ENCODE data around the gene DUSP9. TPM values are rescaled to one million over a fixed set of nuclear protein-coding genes. Genes with fewer than 3 reads are reported as not detected.

Gene DUSP9
- total and polyA plus RNA-seq, 2 donors (not counting 3 experiments of a cell fraction or from before 2014, with no cell fraction given): 0.04 TPM; not detected in 1

DNA sequence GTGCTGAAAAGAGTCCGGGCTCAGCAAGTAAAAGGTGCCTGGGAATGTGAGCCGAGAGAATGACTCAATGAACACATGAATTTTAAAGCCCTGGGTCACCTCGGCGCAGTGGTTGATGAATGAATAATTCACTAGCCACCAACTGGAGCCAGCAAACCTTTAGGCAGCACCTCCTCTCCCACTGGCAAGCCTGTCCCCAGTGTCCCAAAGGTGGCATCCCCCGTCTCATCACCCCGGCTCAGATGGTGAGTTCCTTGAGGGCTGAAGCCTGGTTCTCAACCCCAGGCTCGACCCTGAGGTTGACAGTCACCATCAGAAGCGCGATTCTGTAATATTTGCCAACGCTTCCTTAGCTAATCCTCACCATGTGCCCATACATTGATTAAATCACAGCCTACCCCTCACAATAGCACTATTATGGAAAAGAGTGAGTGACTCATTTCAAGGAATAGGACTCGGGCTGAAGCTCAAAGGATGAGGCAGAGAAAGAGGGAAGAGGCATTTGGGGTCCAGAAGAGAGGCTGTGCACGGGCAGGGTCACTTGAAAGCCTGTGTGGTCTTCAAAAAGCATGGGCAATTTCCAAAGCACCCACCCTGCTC is 45.4 kb upstream of the DUSP9 start:
- Histone ChIP-seq H3K36me3 (ENCODE audit: control insufficient read depth in 2 of 2, extremely low read depth in 1 of 2, insufficient read depth in 2 of 2, low read length in 2 of 2) (no peaks in the 10 kb centered on the region), H3K27ac (ENCODE audit: insufficient read depth, low read depth, low read length) (no peak overlapping the region), H3K9me3 (replicated peaks; ENCODE audit: control insufficient read depth, insufficient read depth, low read length) (no peaks in the 10 kb centered on the region), H3K4me1 (ENCODE audit: control insufficient read depth, extremely low read depth, insufficient read depth, low read length) (peaks cover 7% of the 10 kb centered on the region), H3K9me1 (replicated peaks; ENCODE audit: control insufficient read depth, extremely low read depth, insufficient read depth, low read length) (no peaks in the 10 kb centered on the region), H3K79me2 (ENCODE audit: control insufficient read depth, insufficient read depth, low read length) (peaks cover 10% of the 10 kb centered on the region), H3K4me2 (ENCODE audit: insufficient read depth, low read length) (no peak overlapping the region), H3K27me3 (ENCODE audit: control insufficient read depth in 2 of 2, insufficient read depth in 2 of 2, low read length in 2 of 2) (peaks cover 0 to 2% of the 10 kb centered on the region in 2 experiments), H3K4me3 (replicated peaks in 1 of 3; ENCODE audit: insufficient read depth in 1 of 3, low read depth in 1 of 3, low read length in 3 of 3) (no peak overlapping the region), H2AFZ (ENCODE audit: low read depth, low read length) (no peak overlapping the region), H3K9ac (replicated peaks; ENCODE audit: extremely low read depth, insufficient read depth, low read length) (no peak overlapping the region), H4K20me1 (replicated peaks; ENCODE audit: control insufficient read depth, extremely low read depth, insufficient read depth, low read length) (no peaks in the 10 kb centered on the region)
- intact Hi-C loops (cut with micrococcal nuclease): no loop called here
- ChIA-PET POLR2A (no interaction called here), CTCF (interaction anchor here (4.1 kb wide), 1 partner anchor 8 kb away, joined by 32 read pairs; no protein-coding TSS in a partner anchor)
- FAIRE-seq (no peak), DNase-seq (ENCODE audit: low read depth, low spot score) (no peak)
- dilution Hi-C loops (cut with MboI; ENCODE audit: extremely low pct_ligation_motif_present, low sequenced_read_pairs): no loop called here
- BruUV-seq (replicated peaks): no TSS peak
- TF ChIP-seq EZH2 (IDR thresholded peaks at IDR 0.05; ENCODE audit: borderline replicate concordance, low read depth, low read length, severe bottlenecking) (no peak), GATA2 (IDR thresholded peaks at IDR 0.05; ENCODE audit: insufficient read depth, insufficient read length, low read depth, low read length) (no peak), POLR2A (IDR thresholded peaks at IDR 0.05; ENCODE audit: low read depth, low read length) (no peak), POLR2AphosphoS5 (IDR thresholded peaks at IDR 0.05; ENCODE audit: insufficient read depth, low read depth, low read length) (no peak)

DNA sequence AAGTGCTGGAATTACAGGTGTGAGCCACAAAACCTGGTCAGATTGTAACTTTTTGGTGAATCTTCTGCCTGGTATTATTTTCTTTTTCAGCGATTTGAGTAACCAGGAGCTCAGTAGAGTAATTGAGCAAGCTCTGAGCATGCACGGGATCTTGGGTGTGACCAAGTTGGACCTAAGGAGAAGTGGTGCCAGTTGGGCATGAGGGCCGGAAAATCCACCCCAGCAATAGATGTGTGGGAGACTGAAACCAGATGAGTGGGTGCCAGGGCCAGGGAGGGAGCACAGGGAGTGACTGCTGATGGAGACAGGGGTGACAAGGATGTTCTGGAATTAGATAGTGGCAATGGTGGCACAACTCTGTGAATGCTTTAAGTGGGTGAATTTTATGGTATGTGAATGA is 44.4 kb upstream of the DUSP9 start:
- H3K36me3 ChIP-seq (ENCODE audit: control insufficient read depth in 2 of 2, extremely low read depth in 1 of 2, insufficient read depth in 2 of 2, low read length in 2 of 2): no peaks in the 10 kb centered on the region
- H3K4me1 ChIP-seq (ENCODE audit: control insufficient read depth, extremely low read depth, insufficient read depth, low read length): peaks cover 7% of the 10 kb centered on the region
- H3K9ac ChIP-seq (replicated peaks; ENCODE audit: extremely low read depth, insufficient read depth, low read length): no peak overlapping the region
- H3K9me3 ChIP-seq (replicated peaks; ENCODE audit: control insufficient read depth, insufficient read depth, low read length): no peaks in the 10 kb centered on the region
- no peak overlapping the region for H3K4me2 ChIP-seq (ENCODE audit: insufficient read depth, low read length)
- intact Hi-C loops (cut with micrococcal nuclease) (no loop called here), dilution Hi-C loops (cut with MboI; ENCODE audit: extremely low pct_ligation_motif_present, low sequenced_read_pairs) (no loop called here)
- peaks cover 2 to 4% of the 10 kb centered on the region in 2 experiments for H3K27me3 ChIP-seq (ENCODE audit: control insufficient read depth in 2 of 2, insufficient read depth in 2 of 2, low read length in 2 of 2)
- H2AFZ ChIP-seq (ENCODE audit: low read depth, low read length): no peak overlapping the region
- DNase-seq (ENCODE audit: low read depth, low spot score) (no peak), FAIRE-seq (no peak)
- H3K79me2 ChIP-seq (ENCODE audit: control insufficient read depth, insufficient read depth, low read length): peaks cover 8% of the 10 kb centered on the region
- POLR2A ChIA-PET: no interaction called here
- H4K20me1 ChIP-seq (replicated peaks; ENCODE audit: control insufficient read depth, extremely low read depth, insufficient read depth, low read length): no peaks in the 10 kb centered on the region
- no peak overlapping the region for H3K4me3 ChIP-seq (replicated peaks in 1 of 3; ENCODE audit: insufficient read depth in 1 of 3, low read depth in 1 of 3, low read length in 3 of 3)
- TF ChIP-seq JUN (IDR thresholded peaks at IDR 0.05; ENCODE audit: borderline replicate concordance, insufficient read depth, insufficient read length, low read depth): no peak
- TF ChIP-seq POLR2A (IDR thresholded peaks at IDR 0.05; ENCODE audit: low read depth, low read length): no peak
- TF ChIP-seq, protein P1, sequence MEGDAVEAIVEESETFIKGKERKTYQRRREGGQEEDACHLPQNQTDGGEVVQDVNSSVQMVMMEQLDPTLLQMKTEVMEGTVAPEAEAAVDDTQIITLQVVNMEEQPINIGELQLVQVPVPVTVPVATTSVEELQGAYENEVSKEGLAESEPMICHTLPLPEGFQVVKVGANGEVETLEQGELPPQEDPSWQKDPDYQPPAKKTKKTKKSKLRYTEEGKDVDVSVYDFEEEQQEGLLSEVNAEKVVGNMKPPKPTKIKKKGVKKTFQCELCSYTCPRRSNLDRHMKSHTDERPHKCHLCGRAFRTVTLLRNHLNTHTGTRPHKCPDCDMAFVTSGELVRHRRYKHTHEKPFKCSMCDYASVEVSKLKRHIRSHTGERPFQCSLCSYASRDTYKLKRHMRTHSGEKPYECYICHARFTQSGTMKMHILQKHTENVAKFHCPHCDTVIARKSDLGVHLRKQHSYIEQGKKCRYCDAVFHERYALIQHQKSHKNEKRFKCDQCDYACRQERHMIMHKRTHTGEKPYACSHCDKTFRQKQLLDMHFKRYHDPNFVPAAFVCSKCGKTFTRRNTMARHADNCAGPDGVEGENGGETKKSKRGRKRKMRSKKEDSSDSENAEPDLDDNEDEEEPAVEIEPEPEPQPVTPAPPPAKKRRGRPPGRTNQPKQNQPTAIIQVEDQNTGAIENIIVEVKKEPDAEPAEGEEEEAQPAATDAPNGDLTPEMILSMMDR (IDR thresholded peaks at IDR 0.05; ENCODE audit: extremely low read depth in 1 of 2, insufficient read depth in 1 of 2, low read depth in 1 of 2, low read length in 2 of 2): no peak
- TF ChIP-seq, protein P2, sequence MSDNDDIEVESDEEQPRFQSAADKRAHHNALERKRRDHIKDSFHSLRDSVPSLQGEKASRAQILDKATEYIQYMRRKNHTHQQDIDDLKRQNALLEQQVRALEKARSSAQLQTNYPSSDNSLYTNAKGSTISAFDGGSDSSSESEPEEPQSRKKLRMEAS (IDR thresholded peaks at IDR 0.05; ENCODE audit: insufficient read depth, insufficient read length): no peak
- TF ChIP-seq EZH2 (IDR thresholded peaks at IDR 0.05; ENCODE audit: borderline replicate concordance, low read depth, low read length, severe bottlenecking): no peak
- no peak for TF ChIP-seq POLR2AphosphoS5 (IDR thresholded peaks at IDR 0.05; ENCODE audit: insufficient read depth, low read depth, low read length)
- TF ChIP-seq GATA2 (IDR thresholded peaks at IDR 0.05; ENCODE audit: insufficient read depth, insufficient read length, low read depth, low read length): no peak
- TF ChIP-seq FOS (IDR thresholded peaks at IDR 0.05; ENCODE audit: borderline replicate concordance, insufficient read depth, low read length): no peak
- TF ChIP-seq MYC (IDR thresholded peaks at IDR 0.05; ENCODE audit: low read depth, low read length): no peak
- BruUV-seq (replicated peaks): no TSS peak
- CTCF ChIA-PET: no interaction called here
- no peaks in the 10 kb centered on the region for H3K9me1 ChIP-seq (replicated peaks; ENCODE audit: control insufficient read depth, extremely low read depth, insufficient read depth, low read length)
- no peak overlapping the region for H3K27ac ChIP-seq (ENCODE audit: insufficient read depth, low read depth, low read length)
